HG03103 (cell line): ENCODE measurements around the gene THSD4.

Experiments
- ATAC-seq: cut with Tn5 transposase; IDR thresholded peaks from one replicate; pipeline ENCODE4 v1.9.1; 2021; ENCODE audit warnings: low read depth; ENCODE audit not compliant: unreplicated experiment

THSD4 gene

DNA sequence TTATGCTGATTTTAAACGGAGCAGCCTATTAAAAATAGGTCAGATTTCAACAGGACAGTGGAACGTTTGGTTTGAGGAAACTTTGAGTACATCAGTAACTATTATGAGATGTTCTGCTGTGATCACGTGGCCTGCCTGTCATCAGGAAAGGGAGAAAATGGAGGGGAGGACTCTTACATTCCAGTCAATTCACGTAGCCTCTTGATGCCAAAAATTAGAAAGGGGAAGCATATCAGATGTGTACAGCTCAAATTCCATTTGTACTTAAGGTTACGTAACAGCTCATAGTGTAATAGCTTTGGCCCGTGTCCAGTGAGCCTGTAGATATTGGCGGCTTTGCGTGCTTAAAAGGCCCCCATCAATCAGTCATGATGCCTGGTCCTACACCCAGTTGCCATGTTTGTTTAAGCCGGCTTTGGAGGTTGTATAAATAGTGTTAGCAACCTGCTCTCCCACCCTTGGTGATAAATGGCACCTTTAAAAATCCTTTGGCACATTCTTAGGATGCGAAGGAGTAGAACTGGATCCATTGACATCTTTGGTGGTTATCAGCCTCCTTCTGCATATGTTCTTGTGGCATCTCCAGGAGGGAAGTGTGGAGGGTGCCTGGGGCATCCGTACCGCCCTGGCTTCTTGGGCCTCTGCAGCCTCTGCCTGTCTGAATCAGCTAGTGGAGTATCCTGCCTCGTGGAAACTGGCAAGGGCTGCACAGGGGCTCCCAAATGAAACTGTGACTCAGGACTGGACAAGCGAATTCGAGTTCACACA, 163.9 kb downstream of the THSD4 start:
- no peak for ATAC-seq

GRCh38 chr15:71279757-71280141, 164.5 kb downstream of the THSD4 start:
- ATAC-seq: no peak

DNA sequence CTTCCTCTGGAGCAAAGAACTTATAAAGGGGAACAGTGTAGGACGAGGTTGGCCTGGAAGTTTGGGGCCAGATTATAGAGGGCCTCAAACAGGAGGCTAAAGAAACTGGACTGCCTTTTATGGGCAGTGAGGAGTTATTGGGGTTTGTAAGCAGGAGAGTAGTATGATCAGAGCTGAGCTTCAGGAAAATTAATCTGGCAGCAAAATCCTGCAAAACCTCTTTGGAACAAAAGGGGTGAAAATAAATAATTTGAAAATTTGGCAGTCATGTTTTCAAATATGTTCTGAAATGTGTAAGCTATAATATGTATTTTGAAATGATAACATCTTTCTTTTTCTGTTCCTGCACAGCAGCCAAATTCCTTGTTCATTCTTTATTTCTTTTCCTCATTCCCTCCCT, 164.9 kb downstream of the THSD4 start:
- ATAC-seq: no peak

DNA sequence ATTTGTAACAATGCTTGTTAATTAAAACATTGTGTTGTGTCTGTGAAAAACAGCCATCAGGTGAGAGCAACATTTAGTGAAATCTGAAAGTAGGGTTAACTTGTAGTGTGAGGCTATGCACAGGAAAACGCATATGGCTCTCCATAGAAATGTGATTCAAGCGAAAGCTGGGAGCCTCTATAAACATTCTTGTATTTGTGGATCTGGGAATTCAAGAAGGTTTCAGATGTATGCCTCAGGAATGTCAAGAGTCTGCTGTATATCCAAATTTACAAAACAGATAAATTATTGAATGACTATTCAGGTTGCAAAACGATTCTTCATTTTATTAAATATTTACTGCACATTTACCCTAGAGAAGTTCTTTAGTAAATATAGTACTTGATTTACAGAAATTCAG, 166.0 kb downstream of the THSD4 start:
- ATAC-seq: no peak

- ATAC-seq: no peak
These were observed 166.8 kb downstream of the THSD4 start for GRCh38 chr15:71282076-71282475.

DNA sequence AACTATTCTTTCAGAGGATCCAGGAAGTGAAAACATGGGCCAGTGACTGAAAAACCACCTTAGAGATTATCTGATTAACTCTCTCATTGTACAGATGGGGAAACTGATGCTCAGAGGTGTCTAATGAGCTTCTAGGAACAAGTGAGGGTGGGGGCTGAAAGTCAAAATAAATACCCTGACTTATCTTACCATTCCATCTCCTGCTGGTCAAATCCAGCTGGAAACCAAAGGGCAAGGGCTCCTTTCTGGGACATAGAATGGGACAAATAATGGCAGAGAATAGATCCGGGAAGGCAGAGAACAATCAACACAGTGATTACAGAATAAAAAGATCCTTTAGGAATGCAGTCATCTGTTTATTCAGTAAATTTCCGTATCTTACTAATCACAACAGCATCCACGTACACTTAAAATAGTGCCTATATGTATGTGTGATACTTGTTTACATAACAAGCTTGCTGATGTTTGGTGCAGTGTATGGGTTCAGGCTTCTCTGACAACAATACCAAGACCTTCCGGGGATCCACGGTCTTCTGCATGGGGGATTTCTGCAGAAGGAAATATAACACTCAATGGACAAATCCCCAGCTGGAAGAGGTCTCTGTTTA, 173.2 kb downstream of the THSD4 start:
- ATAC-seq: no peak

DNA sequence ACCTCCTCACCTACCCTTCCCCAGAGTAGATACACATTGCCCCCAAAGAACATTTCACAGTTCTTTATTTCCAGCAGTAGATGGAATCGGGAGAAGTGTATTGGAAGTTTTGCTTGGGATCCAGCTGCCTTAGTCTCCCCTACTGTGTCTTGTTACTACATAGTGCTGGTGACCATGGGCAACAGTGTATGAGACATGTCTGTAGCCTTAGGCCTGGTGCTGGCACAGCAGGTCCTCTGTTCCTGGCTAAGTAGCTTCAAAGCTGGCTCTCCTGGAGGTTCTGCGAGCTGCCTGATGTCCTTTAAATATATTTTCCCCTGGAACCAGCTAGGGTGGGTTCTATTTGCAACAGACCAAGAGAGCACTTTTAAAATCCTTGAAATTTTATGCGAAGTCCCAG, 174.7 kb downstream of the THSD4 start:
- ATAC-seq: no peak

DNA sequence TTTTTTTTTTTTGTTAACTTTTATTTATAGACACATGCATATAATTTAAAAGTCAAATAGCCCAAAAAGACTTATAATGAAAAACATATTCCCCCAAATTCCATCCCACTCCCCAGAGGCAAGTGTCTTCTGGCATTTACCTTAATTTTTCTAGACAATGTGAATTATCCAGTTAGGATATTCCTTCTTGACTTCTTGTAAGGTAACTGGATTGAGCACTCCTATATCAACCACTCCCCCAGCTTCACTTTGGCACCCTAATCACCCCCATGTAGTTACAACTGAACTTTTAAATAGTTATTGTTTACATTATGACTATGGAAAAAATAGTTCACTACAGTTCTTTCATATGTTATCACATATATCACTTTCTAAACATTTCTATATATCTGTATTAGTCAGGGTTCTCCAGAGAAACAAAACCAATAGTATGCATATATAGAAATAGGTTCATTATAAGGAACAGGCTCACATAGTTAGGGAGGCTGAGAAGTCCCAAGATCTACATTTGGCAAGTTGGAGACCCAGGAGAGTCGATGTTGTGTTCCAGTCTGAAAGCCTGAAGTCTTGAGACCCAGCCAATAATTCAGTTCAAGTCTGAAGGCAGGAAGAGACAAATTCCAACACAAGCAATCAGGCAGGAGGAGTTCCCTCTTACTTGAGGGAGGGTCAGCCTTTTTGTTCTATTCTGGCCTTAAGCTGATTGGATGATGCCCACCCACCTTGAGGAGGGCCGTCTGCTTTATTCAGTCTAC, 175.8 kb downstream of the THSD4 start:
- ATAC-seq: no peak

- no peak for ATAC-seq
These were observed 176.5 kb downstream of the THSD4 start for GRCh38 chr15:71291723-71292122.

- ATAC-seq: no peak
These were observed 178.5 kb downstream of the THSD4 start for GRCh38 chr15:71293723-71294122.

DNA sequence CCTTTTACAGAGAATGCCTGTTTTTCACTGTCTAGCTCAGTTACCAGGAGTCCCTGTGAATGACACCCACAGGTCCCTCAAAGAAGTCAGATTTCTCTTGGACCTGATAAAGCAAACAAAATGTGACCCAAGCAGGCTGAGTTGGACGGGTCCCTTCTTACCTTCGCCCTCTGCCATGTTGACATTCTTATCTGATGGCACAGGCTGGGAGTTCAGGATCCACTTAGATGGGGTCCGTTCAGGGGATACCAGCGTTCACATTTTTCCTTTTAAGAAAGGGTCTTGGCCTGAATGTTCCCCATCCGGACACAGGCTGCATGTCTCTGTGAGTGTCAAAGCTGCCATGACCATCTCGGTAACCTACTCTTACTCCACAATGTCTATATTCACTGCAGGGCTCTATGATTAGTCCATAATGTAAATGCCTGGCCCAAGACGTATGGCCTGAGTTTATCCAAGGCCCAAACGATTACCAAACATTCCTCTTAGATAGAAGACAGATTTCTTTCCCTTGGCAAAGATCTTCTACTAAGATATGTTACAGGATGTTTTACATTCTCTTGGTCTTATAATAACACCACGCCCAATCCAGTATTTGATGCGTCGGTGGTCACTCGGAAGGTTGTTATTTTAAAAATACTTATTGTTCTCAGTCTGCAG, 179.1 kb downstream of the THSD4 start:
- ATAC-seq: no peak

GRCh38 chr15:71294911-71295602, 179.8 kb downstream of the THSD4 start:
- no peak for ATAC-seq

- no peak for ATAC-seq
These were observed 180.5 kb downstream of the THSD4 start for GRCh38 chr15:71295603-71296314.

- no peak for ATAC-seq
These were observed 181.0 kb downstream of the THSD4 start for GRCh38 chr15:71296315-71296679.

DNA sequence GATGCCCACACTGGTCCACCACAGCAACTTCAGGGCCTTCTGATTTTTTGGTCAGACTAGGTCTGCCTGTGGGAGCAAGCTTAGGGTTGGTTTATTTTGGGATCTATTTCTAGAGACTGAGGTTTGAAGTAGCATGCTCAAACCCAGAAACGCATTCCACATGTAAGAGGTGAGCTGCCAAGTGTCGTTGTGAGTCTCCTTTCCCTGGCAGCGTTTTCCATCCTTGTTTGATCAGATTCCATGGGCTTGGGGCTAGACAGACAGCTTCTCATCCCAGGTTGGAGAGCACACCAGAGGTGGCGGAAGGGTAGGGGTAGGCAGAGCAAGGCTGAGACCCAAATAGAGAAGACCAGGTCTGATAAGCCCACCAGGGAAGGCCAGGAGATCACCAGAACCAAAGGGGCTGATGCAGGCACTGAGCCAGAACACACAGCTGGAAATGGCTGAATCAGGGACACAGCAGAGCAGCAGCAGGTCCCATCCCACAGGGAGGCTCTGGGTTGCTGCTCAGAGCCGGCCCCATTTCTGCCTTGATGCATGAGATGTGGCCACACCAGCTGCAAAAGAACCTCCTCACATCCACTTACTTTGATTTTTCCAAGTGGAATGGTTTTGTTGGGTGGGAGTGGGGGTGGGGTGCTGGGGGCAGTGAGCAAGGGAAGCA, 186.8 kb downstream of the THSD4 start:
- no peak for ATAC-seq

DNA sequence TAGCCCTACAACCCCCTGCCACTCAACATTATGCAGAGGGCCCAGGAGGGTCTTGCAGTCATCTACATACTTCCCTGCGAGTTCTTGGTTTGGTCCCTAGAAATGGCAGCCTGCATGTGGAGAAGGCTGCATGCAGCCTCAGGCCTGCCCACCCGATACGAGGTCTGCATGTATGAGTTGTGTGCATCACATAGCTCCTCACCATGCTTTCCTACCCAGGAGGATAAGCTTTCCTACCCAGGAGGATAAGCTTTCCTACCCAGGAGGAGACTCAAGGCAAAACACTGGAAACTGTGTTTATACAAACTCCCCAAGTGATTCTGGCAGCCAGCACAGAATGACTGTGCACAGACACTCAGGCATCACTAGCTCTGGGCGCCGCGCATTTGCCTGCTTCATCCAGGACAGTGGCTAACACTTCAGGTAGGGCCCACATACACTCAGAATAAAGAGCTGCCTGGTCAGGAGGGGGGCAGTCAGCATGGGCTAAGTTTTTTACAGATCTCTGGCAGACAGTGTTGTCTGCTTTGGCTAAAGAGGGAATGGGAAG, 187.7 kb downstream of the THSD4 start:
- ATAC-seq: no peak

DNA sequence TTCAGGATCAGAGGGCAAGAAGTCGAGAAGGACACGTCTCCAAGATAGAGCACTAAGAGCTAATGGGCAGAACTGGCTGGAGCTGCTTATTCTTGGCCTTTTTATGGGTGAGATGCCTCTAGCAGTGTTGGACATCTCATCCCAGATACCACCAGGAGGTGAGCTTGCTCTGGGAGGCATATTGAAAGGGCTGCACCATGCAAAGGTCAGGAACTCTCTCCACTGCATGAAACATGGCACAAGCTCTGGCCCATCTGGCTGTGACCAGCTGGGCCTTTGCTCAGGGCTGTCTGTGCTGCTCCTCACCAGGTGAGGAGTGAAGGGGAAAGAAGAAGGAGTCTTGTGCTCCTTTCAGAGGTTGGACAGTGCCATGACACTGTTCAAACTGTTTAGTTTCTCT, 188.7 kb downstream of the THSD4 start:
- ATAC-seq: no peak

- ATAC-seq: no peak
These were observed 189.4 kb downstream of the THSD4 start for GRCh38 chr15:71304681-71305080.

GRCh38 chr15:71306538-71306937, 191.3 kb downstream of the THSD4 start:
- ATAC-seq: no peak
